Keratinocyte (primary cell): ENCODE results near the gene FA2H. TPM values are rescaled to one million over a fixed set of nuclear protein-coding genes. Genes with fewer than 3 reads are reported as not detected.
A peak's percentile ranks its signal among the peaks of the same experiment; 100 is the strongest.

ENCODE experiments used
- DNase-seq: peaks from one replicate; pipeline ENCODE4 v3.0.0-alpha.2; 2011; ENCODE audit warnings: low read depth, missing footprints, low spot score
- FAIRE-seq: peaks from 2 replicates; lab custom pipeline; 2011; peaks lifted over from hg19 to GRCh38; lab: Jason Lieb, UNC
- H2AFZ ChIP-seq: 2 replicates; pipeline ENCODE4 v1.6.0; 2012; ENCODE audit warnings: low read length, control low read depth, inconsistent platforms; ENCODE audit not compliant: control insufficient read depth
- H3K27ac ChIP-seq: 2 replicates; pipeline ENCODE4 v1.5.1; 2011; ENCODE audit warnings: low read length; ENCODE audit not compliant: control insufficient read depth, insufficient read depth
- H3K27me3 ChIP-seq: 3 replicates; pipeline ENCODE4 v1.6.0; 2011; ENCODE audit warnings: low read length; ENCODE audit not compliant: control insufficient read depth, insufficient read depth; ENCODE audit errors: extremely low read depth
- H3K36me3 ChIP-seq, 2 experiments: 2 replicates in 1 of 2; 3 replicates in 1 of 2; pipeline ENCODE4 v1.5.1; 2011; ENCODE audit warnings: low read length in 2 of 2, mild to moderate bottlenecking in 1 of 2; ENCODE audit not compliant: control insufficient read depth in 2 of 2, insufficient read depth in 2 of 2; ENCODE audit errors: extremely low read depth in 1 of 2
- H3K4me1 ChIP-seq: 3 replicates; pipeline ENCODE4 v1.5.1; 2011; ENCODE audit warnings: low read length; ENCODE audit not compliant: control insufficient read depth, insufficient read depth; ENCODE audit errors: extremely low read depth
- H3K4me2 ChIP-seq: 3 replicates; pipeline ENCODE4 v1.6.0; 2011; ENCODE audit warnings: low read depth, low read length; ENCODE audit not compliant: control insufficient read depth, insufficient read depth; ENCODE audit errors: extremely low read depth
- H3K4me3 ChIP-seq, 3 experiments: fragments of 200-600 bp in 1 of 3; sonication (generic) in 1 of 3; 2 replicates in 2 of 3; 3 replicates in 1 of 3; pipeline ENCODE4 v1.5.1; 2011 to 2016; ENCODE audit warnings: low read length in 3 of 3, mild to moderate bottlenecking in 3 of 3, control low read depth in 2 of 3, inconsistent platforms in 1 of 3, low read depth in 1 of 3, mixed read lengths in 1 of 3, mixed run types in 1 of 3, moderate library complexity in 1 of 3; ENCODE audit not compliant: control insufficient read depth in 2 of 3, insufficient read depth in 2 of 3; ENCODE audit errors: extremely low read depth in 1 of 3
- H3K79me2 ChIP-seq: 2 replicates; pipeline ENCODE4 v1.6.0; 2012; ENCODE audit warnings: low read length; ENCODE audit not compliant: control insufficient read depth, insufficient read depth
- H3K9ac ChIP-seq: 3 replicates; pipeline ENCODE4 v1.6.0; 2011; ENCODE audit warnings: low read length; ENCODE audit not compliant: control insufficient read depth, insufficient read depth; ENCODE audit errors: extremely low read depth
- H3K9me1 ChIP-seq: 3 replicates; pipeline ENCODE4 v1.6.0; 2011; ENCODE audit warnings: low read length; ENCODE audit not compliant: control insufficient read depth, insufficient read depth; ENCODE audit errors: extremely low read depth
- H3K9me3 ChIP-seq: 2 replicates; pipeline ENCODE4 v1.5.1; 2012; ENCODE audit warnings: low read depth, low read length; ENCODE audit not compliant: control insufficient read depth
- H4K20me1 ChIP-seq: 3 replicates; pipeline ENCODE4 v1.6.0; 2011; ENCODE audit warnings: low read length; ENCODE audit not compliant: control insufficient read depth, insufficient read depth; ENCODE audit errors: extremely low read depth
- EZH2 ChIP-seq: IDR thresholded peaks from one replicate; pipeline ENCODE4 v1.6.1; 2012; ENCODE audit warnings: inconsistent platforms, mild to moderate bottlenecking, low read length, moderate library complexity
- dilution Hi-C: fragments of 300-500 bp; cut with MboI; formaldehyde crosslinking; loops from one replicate; pipeline ENCODE4 v1.7.0; 2020; ENCODE audit warnings: low sequenced_read_pairs; ENCODE audit not compliant: extremely low pct_ligation_motif_present
- polyA plus RNA-seq, 5 experiments: library from polyadenylated mRNA; depleted of rRNA in 3 of 5; stranded (reverse) in 3 of 5; stranded (forward) in 1 of 5; unstranded in 1 of 5; fragments of >200 nt; gene quantifications; 1 replicate in 1 of 5; 2 replicates in 3 of 5; 3 replicates in 1 of 5; pipeline versions ENCODE4 v1.2.1 to v1.2.3, GENCODE V29; 2011 to 2012; ENCODE audit warnings: missing spikeins in 2 of 5, low read depth in 1 of 5, low replicate concordance in 1 of 5
- TF ChIP-seq, protein P1 (sequence below), 3 experiments: IDR thresholded peaks in 1 of 3; conservative IDR thresholded peaks in 1 of 3; optimal IDR thresholded peaks in 1 of 3; 2 replicates in 2 of 3; 3 replicates in 1 of 3; pipeline versions ENCODE3 to v1.5.1; 2011; ENCODE audit warnings: low read length in 3 of 3, mild to moderate bottlenecking in 3 of 3, moderate library complexity in 2 of 3, control low read depth in 1 of 3, inconsistent platforms in 1 of 3; ENCODE audit not compliant: insufficient read depth in 2 of 3; ENCODE audit errors: extremely low read depth in 1 of 3

Gene FA2H
- polyA plus RNA-seq, 1 donor (not counting 4 experiments of a cell fraction or from before 2014, with no cell fraction given): 0.16 TPM

DNA sequence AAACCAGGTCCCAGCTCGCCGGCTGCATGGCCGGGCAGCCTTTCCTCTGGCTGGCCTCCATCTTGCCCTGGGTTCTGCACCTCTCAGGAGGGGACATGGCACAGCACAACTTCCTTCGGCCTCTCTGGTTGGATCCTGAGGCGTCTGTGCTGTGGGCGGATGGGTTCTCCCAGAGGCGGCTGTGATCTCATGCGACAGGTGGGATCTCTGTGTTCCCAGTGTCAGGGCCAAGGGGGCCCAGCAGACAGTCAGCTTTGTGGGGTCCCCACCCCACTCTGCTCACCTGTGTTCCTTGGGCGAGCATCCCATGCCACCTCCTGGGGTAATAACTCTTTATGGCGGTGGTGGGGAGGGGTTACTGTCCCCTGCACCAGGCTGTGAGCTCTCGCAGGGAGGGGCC lies 35.8 kb downstream of the FA2H start:
- H2AFZ ChIP-seq: no peak overlapping the region
- no peak overlapping the region for H3K27ac ChIP-seq
- no peak overlapping the region for H3K9ac ChIP-seq

DNA sequence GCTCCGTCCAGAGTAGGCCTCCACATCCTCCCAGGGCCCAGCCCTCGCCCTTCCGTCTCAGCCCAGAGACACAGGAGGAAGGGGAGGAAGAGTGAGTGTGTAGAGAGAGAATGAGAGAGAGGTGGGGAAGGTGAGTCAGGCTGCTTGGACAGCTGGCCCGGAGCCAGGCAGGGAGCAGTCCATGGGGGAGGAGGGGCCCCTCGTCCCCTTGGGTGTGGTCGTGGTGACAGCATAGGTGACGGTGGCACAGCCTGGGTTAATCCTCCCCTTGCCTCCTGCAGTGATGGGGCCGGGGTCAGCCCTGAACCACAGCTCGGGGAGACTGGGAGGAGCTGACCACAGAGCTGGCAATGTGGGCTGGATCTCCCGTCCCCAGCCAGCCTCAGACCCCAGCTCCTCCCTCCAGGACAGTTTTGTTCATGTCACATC lies 36.5 kb downstream of the FA2H start:
- TF ChIP-seq, protein P1, sequence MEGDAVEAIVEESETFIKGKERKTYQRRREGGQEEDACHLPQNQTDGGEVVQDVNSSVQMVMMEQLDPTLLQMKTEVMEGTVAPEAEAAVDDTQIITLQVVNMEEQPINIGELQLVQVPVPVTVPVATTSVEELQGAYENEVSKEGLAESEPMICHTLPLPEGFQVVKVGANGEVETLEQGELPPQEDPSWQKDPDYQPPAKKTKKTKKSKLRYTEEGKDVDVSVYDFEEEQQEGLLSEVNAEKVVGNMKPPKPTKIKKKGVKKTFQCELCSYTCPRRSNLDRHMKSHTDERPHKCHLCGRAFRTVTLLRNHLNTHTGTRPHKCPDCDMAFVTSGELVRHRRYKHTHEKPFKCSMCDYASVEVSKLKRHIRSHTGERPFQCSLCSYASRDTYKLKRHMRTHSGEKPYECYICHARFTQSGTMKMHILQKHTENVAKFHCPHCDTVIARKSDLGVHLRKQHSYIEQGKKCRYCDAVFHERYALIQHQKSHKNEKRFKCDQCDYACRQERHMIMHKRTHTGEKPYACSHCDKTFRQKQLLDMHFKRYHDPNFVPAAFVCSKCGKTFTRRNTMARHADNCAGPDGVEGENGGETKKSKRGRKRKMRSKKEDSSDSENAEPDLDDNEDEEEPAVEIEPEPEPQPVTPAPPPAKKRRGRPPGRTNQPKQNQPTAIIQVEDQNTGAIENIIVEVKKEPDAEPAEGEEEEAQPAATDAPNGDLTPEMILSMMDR (optimal IDR thresholded peaks at IDR 0.05 in 1 of 3, IDR thresholded peaks at IDR 0.05 in 1 of 3, conservative IDR thresholded peaks at IDR 0.05 in 1 of 3; ENCODE audit: extremely low read depth in 1 of 3, insufficient read depth in 2 of 3, low read length in 3 of 3): no peak
- no peak for TF ChIP-seq EZH2
- H3K79me2 ChIP-seq: no peaks in the 10 kb centered on the region
- no peak overlapping the region for H2AFZ ChIP-seq
- H4K20me1 ChIP-seq: no peaks in the 10 kb centered on the region
- no peak overlapping the region for H3K27ac ChIP-seq
- peaks cover 40% of the 10 kb centered on the region for H3K4me1 ChIP-seq
- peak overlapping the region; percentile 22 for H3K9ac ChIP-seq
- dilution Hi-C loops: no loop called here
- FAIRE-seq: no peak
- H3K9me3 ChIP-seq: no peaks in the 10 kb centered on the region
- H3K9me1 ChIP-seq: no peaks in the 10 kb centered on the region
- H3K27me3 ChIP-seq: no peaks in the 10 kb centered on the region
- H3K36me3 ChIP-seq: no peaks in the 10 kb centered on the region
- H3K4me3 ChIP-seq: no peak overlapping the region
- DNase-seq: no peak
- H3K4me2 ChIP-seq: peak overlapping the region; percentile 16

More for the DNA sequence above, 35.8 kb downstream of the FA2H start:
- no peaks in the 10 kb centered on the region for H3K9me1 ChIP-seq
- H4K20me1 ChIP-seq: no peaks in the 10 kb centered on the region
- TF ChIP-seq, protein P1 (optimal IDR thresholded peaks at IDR 0.05 in 1 of 3, IDR thresholded peaks at IDR 0.05 in 1 of 3, conservative IDR thresholded peaks at IDR 0.05 in 1 of 3; ENCODE audit: extremely low read depth in 1 of 3, insufficient read depth in 2 of 3, low read length in 3 of 3): no peak
- TF ChIP-seq EZH2: no peak
- H3K4me3 ChIP-seq: no peak overlapping the region
- DNase-seq: no peak
- FAIRE-seq: no peak
- H3K27me3 ChIP-seq: no peaks in the 10 kb centered on the region
- no peaks in the 10 kb centered on the region for H3K9me3 ChIP-seq
- peaks cover 45% of the 10 kb centered on the region for H3K4me1 ChIP-seq
- H3K36me3 ChIP-seq: no peaks in the 10 kb centered on the region
- H3K4me2 ChIP-seq: no peak overlapping the region
- H3K79me2 ChIP-seq: no peaks in the 10 kb centered on the region
- dilution Hi-C loops: no loop called here
